Kidney (tissue), 14 donors: Measurements from ENCODE around the gene HOXC9. TPM values are rescaled to one million over a fixed set of nuclear protein-coding genes. Genes with fewer than 3 reads are reported as not detected.

Source experiments
- DNase-seq, 5 donors: peaks; one replicate each; pipeline ENCODE4 v3.0.0-alpha.2; 2013 to 2020
- FAIRE-seq: peaks from 2 replicates; lab custom pipeline; 2012; peaks lifted over from hg19 to GRCh38; lab: Jason Lieb, UNC
- H3K27ac ChIP-seq, 2 donors: one replicate each; pipeline ENCODE4 v1.7.0; 2013; ENCODE audit warnings: low read depth in 2 of 2, low read length in 2 of 2, inconsistent platforms in 1 of 2
- H3K27me3 ChIP-seq: one replicate; pipeline ENCODE4 v1.7.1; 2013; ENCODE audit warnings: low read length, inconsistent platforms; ENCODE audit not compliant: control insufficient read depth, insufficient read depth
- H3K36me3 ChIP-seq, 3 donors: one replicate each; pipeline versions ENCODE4 v1.7.0 to v1.7.1; 2013; ENCODE audit warnings: low read length in 3 of 3, control low read depth in 1 of 3, inconsistent platforms in 1 of 3; ENCODE audit not compliant: insufficient read depth in 3 of 3, control insufficient read depth in 2 of 3
- H3K4me1 ChIP-seq, 3 donors: one replicate each; pipeline versions ENCODE4 v1.7.0 to v1.7.1; 2013; ENCODE audit warnings: low read length in 3 of 3, inconsistent platforms in 1 of 3, low read depth in 1 of 3; ENCODE audit not compliant: control insufficient read depth in 2 of 3, insufficient read depth in 2 of 3
- H3K4me3 ChIP-seq, 3 donors: one replicate each; pipeline versions ENCODE4 v1.7.0 to v1.8.1; 2013; ENCODE audit warnings: low read length in 3 of 3, control low read depth in 1 of 3, inconsistent platforms in 1 of 3
- H3K9ac ChIP-seq, 3 donors: one replicate each; pipeline versions ENCODE4 v1.7.0 to v1.7.1; 2013; ENCODE audit warnings: low read length in 3 of 3, control low read depth in 1 of 3, inconsistent platforms in 1 of 3
- H3K9me3 ChIP-seq, 3 donors: one replicate each; pipeline versions ENCODE4 v1.7.0 to v1.7.1; 2013; ENCODE audit warnings: low read length in 3 of 3, control low read depth in 1 of 3, inconsistent platforms in 1 of 3; ENCODE audit not compliant: control insufficient read depth in 2 of 3, insufficient read depth in 1 of 3
- intact Hi-C: fragments of 100-400 bp; cut with DNase I; formaldehyde crosslinking; loops from one replicate; pipeline ENCODE4 v1.11.1; 2022
- polyA plus RNA-seq: library from polyadenylated mRNA; stranded (reverse); fragments of 350-450 nt; fragmentation: Illumina TruSeq; extraction: RNeasy Lipid Tissue Mini Kit (QIAGEN cat#74804); gene quantifications from one replicate; pipeline ENCODE4 v1.2.3, GENCODE V29; 2014; ENCODE audit warnings: low read depth, low replicate concordance; ENCODE audit not compliant: insufficient read depth
- total RNA-seq: library from RNA; stranded (reverse); fragmentation: NEBNext Ultra II Directional; extraction: Animal tissue kit (Norgen Biotek cat#: 25700); gene quantifications from one replicate; pipeline ENCODE4 v1.2.1, GENCODE V29; 2021
- TF ChIP-seq, protein P1 (sequence below): IDR thresholded peaks from 3 replicates; pipeline ENCODE4 v1.5.1; 2012; ENCODE audit warnings: mild to moderate bottlenecking, moderate library complexity, borderline replicate concordance; ENCODE audit not compliant: insufficient read depth; ENCODE audit errors: extremely low read depth
- donor health status: control.
- donor health status: control.
- donor health status: control.
- donor health status: control.
- donor health status: control.
- donor health status: DM: yes; HTN: yes; CAD: no.
- donor health status: Normal renal cell carcinoma (clear cell type).

HOXC9 gene
- total and polyA plus RNA-seq, 2 donors from 2014 or later = 11.7 to 16.5 TPM

DNA sequence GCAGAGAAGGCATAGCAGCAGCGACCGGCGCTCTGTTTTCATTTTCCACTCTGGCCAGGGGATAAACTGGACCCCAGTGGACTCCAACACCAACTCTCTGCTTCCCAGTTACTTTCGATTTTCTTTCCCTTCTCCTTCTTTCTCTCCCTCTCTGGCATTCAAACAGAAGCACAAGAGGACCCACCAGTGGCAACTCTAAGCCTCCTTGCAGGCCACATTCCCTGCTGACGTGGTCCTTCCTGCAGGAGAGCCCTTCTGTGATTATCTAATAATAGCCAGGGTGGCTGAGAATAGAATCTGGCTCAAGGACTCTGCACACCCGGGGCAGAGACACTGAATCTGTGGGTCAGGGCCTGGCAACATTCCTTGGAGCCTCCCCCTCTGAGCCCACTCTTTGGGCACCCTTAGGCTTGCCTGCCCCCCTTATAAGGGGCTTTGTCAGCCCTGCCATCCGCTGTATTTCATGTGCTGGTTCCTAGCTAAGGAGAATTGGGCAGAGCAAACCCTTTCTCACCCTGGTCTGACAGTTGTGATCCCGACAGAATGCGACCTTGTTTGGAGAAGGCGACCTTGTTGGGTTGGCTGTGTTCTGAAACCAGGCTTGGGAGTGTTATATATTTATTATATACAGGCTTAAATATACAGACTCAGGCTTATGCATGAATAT lies 20.1 kb downstream of the HOXC9 start:
- FAIRE-seq = no peak
- Histone ChIP-seq H3K27ac (peak overlapping the region; percentile 2 to 71), H3K4me3 (peak overlapping the region; percentile 21 to 52 (median 43)), H3K9me3 (no peaks in the 10 kb centered on the region), H3K4me1 (peaks cover 2 to 10% (median 9%) of the 10 kb centered on the region in 3 donors), H3K9ac (peak overlapping the region; percentile 5 to 73 (median 6)), H3K36me3 (no peaks in the 10 kb centered on the region), H3K27me3 (no peaks in the 10 kb centered on the region)
- DNase-seq = peak in 2 of 5 donors; percentile 37 to 50
- TF ChIP-seq, protein P1, sequence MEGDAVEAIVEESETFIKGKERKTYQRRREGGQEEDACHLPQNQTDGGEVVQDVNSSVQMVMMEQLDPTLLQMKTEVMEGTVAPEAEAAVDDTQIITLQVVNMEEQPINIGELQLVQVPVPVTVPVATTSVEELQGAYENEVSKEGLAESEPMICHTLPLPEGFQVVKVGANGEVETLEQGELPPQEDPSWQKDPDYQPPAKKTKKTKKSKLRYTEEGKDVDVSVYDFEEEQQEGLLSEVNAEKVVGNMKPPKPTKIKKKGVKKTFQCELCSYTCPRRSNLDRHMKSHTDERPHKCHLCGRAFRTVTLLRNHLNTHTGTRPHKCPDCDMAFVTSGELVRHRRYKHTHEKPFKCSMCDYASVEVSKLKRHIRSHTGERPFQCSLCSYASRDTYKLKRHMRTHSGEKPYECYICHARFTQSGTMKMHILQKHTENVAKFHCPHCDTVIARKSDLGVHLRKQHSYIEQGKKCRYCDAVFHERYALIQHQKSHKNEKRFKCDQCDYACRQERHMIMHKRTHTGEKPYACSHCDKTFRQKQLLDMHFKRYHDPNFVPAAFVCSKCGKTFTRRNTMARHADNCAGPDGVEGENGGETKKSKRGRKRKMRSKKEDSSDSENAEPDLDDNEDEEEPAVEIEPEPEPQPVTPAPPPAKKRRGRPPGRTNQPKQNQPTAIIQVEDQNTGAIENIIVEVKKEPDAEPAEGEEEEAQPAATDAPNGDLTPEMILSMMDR = no peak
- intact Hi-C loops = no loop called here

DNA sequence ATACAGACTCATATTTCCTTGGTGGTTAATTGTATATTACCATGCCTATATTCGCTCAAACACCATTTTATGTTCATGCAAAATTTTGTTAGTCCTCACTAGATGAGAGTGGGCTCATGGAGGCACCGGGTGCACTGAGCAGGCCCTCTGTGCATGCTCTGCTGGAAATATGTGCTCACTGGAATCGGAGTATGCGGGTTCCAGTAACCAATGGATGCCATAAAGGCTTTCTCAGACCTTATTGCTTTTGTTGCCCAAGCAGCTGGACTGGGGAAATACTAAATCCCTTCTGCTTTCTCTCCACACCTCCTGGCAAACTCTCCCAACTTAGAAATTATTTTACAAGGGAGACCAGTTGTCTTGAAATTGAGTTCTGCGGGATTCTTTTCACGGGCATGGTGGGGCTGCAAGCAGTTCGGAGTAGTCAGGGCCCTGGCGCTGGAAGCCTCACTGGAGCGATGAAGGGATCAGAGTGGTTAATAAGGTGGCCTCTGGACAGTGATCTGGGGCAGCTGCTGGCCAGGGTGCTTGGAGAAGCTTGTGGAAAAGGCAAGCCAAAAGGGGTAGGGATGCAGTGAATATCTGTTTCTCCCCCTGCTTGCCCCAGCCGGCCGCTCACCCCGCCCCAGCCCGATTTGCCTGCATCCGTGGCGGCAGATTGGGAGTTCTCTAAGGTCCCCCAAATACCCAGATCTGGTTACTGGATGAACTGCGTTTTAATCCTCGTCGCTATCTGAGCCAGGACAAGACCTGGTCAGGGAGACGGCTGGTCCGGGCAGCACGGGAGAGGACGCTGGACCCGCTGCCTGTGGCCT lies 20.8 kb downstream of the HOXC9 start:
- H3K36me3 ChIP-seq = no peaks in the 10 kb centered on the region
- DNase-seq (peak in 2 of 5 donors; percentile 54 to 66), FAIRE-seq (no peak)
- peak overlapping the region; percentile 3 to 73 (median 19) for H3K9ac ChIP-seq
- peaks cover 2 to 10% (median 8%) of the 10 kb centered on the region in 3 donors for H3K4me1 ChIP-seq
- H3K4me3 ChIP-seq = peak overlapping the region; percentile 21 to 40 (median 22)
- peak overlapping the region; percentile 49 to 73 for H3K27ac ChIP-seq
- intact Hi-C loops = no loop called here
- H3K27me3 ChIP-seq = no peaks in the 10 kb centered on the region
- H3K9me3 ChIP-seq = no peaks in the 10 kb centered on the region
- TF ChIP-seq, protein P1 = no peak

DNA sequence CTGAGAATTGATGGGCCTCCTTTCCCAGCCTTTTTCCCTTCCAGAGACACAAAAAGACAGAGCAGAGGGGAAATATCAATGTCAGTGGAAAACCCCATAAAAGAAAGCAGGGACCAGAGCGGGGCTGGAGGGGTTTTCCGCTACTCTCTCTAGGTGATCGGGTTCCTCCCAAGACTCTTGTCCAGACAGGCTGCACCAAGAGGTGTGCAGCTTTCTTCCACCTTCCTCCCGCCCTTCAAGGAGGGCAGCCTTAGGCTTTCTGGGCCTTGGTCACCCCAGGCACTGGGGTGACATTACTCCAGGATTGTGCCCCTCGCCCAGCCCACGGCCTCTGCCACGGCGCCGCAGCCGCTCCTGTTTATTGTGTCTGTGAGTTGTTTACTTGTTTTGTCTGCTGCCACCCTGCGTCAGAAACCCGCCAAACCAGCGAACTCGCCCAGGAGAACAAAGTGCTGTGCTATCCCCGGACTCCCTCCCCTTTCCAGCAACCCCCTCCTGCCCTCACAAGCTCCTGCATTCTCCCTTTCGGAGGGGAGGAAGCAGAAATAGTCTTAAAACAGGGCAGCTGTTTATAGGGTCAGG lies 21.6 kb downstream of the HOXC9 start:
- DNase-seq = peak in 4 of 5 donors; percentile 79 to 88 (median 83)
- Histone ChIP-seq H3K9me3 (no peaks in the 10 kb centered on the region), H3K9ac (peak overlapping the region in 1 of 3 donors; percentile 23), H3K27me3 (peaks cover 3% of the 10 kb centered on the region), H3K27ac (peak overlapping the region; percentile 49 to 73), H3K4me3 (peak overlapping the region; percentile 7 to 40 (median 22)), H3K36me3 (no peaks in the 10 kb centered on the region), H3K4me1 (peaks cover 8 to 10% (median 8%) of the 10 kb centered on the region in 3 donors)
- TF ChIP-seq, protein P1 = no peak
- intact Hi-C loops = no loop called here
- FAIRE-seq = no peak
